T follicular helper cell (primary cell): ENCODE data around the gene HLF.
A peak's percentile ranks its signal among the peaks of the same experiment; 100 is the strongest.

Experiments
- DNase-seq: peaks from one replicate; pipeline ENCODE4 v3.0.0-alpha.2; 2020; ENCODE audit warnings: low read depth

HLF gene

GRCh38 chr17:55354941-55355340, 90.2 kb downstream of the HLF start:
- DNase-seq = no peak

- peak; percentile 39 for DNase-seq
These were observed 91.9 kb downstream of the HLF start for GRCh38 chr17:55356434-55357328.

- DNase-seq = no peak
These were observed 96.2 kb downstream of the HLF start for GRCh38 chr17:55360971-55361370.

GRCh38 chr17:55363033-55363432, 98.3 kb downstream of the HLF start:
- no peak for DNase-seq

GRCh38 chr17:55366020-55366481, 101.3 kb downstream of the HLF start:
- no peak for DNase-seq

- no peak for DNase-seq
These were observed 103.9 kb downstream of the HLF start for GRCh38 chr17:55368706-55369105.
